HEK293T (cell line): ENCODE results near the gene APBB2.

Experiments
- ARNT ChIP-seq: fragments of 450-650 bp; IDR thresholded peaks from 2 replicates; pipeline ENCODE4 v1.6.1; 2017; ENCODE audit warnings: mild to moderate bottlenecking
- BHLHE40 ChIP-seq: fragments of 450-650 bp; IDR thresholded peaks from 2 replicates; pipeline ENCODE4 v1.6.1; 2016; ENCODE audit warnings: mild to moderate bottlenecking, moderate library complexity, borderline replicate concordance
- ELF4 ChIP-seq: fragments of 450-650 bp; IDR thresholded peaks from 2 replicates; pipeline ENCODE4 v1.6.1; 2017; ENCODE audit warnings: antibody characterized with exemption
- HDGF ChIP-seq: fragments of 450-650 bp; IDR thresholded peaks from 2 replicates; pipeline ENCODE4 v1.6.1; 2017; ENCODE audit warnings: antibody characterized with exemption, borderline replicate concordance
- L3MBTL2 ChIP-seq: fragments of 450-650 bp; conservative IDR thresholded peaks from 2 replicates; pipeline ENCODE4 v1.6.1; 2016; ENCODE audit warnings: mild to moderate bottlenecking
- NFRKB ChIP-seq: fragments of 450-650 bp; IDR thresholded peaks from 2 replicates; pipeline ENCODE4 v1.6.1; 2016; ENCODE audit warnings: mild to moderate bottlenecking, moderate library complexity
- SP1 ChIP-seq: fragments of 450-650 bp; IDR thresholded peaks from 2 replicates; pipeline ENCODE4 v1.6.1; 2017
- TARDBP ChIP-seq: fragments of 450-650 bp; IDR thresholded peaks from 2 replicates; pipeline ENCODE4 v1.6.1; 2016
- TF ChIP-seq, protein P1 (sequence below): fragments of 450-650 bp; IDR thresholded peaks from 2 replicates; pipeline ENCODE4 v1.6.1; 2016

GRCh38 chr4:41135801-41136200 lies 78.5 kb downstream of the APBB2 start:
- TF ChIP-seq HDGF (no peak), ARNT (no peak), SP1 (no peak), BHLHE40 (no peak), L3MBTL2 (no peak), NFRKB (no peak), ELF4 (no peak), TARDBP (no peak)
- TF ChIP-seq, protein P1, sequence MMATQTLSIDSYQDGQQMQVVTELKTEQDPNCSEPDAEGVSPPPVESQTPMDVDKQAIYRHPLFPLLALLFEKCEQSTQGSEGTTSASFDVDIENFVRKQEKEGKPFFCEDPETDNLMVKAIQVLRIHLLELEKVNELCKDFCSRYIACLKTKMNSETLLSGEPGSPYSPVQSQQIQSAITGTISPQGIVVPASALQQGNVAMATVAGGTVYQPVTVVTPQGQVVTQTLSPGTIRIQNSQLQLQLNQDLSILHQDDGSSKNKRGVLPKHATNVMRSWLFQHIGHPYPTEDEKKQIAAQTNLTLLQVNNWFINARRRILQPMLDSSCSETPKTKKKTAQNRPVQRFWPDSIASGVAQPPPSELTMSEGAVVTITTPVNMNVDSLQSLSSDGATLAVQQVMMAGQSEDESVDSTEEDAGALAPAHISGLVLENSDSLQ: no peak
